T-helper 1 cell treated with Interleukin-12 subunit alpha and Interleukin-12 subunit beta and Interleukin-4 antibody, amounts not matched to agents 30 μg/mL and 1 μg/mL, for 36 hours (primary cell): ENCODE results near the gene LRRC74A.

ENCODE experiments used
- H3K27ac Mint-ChIP-seq: one replicate; pipeline ENCODE4 v1.8.0; 2021; ENCODE audit warnings: mild to moderate bottlenecking, mixed read lengths
- H3K27me3 Mint-ChIP-seq: one replicate; pipeline ENCODE4 v1.8.0; 2021; ENCODE audit warnings: low read depth, mixed read lengths
- H3K36me3 Mint-ChIP-seq: one replicate; pipeline ENCODE4 v1.8.0; 2021; ENCODE audit warnings: low read depth, mixed read lengths
- H3K4me1 Mint-ChIP-seq: one replicate; pipeline ENCODE4 v1.8.0; 2021; ENCODE audit warnings: low read depth, mixed read lengths
- H3K4me3 Mint-ChIP-seq: one replicate; pipeline ENCODE4 v1.8.0; 2021; ENCODE audit warnings: mild to moderate bottlenecking, moderate library complexity, mixed read lengths
- H3K9me3 Mint-ChIP-seq: one replicate; pipeline ENCODE4 v1.8.0; 2021; ENCODE audit warnings: mixed read lengths

LRRC74A gene

GRCh38 chr14:76786601-76787000 lies 39.6 kb upstream of the LRRC74A start:
- H3K27me3 Mint-ChIP-seq, result no peaks in the 10 kb centered on the region
- no peak overlapping the region for H3K27ac Mint-ChIP-seq
- peaks cover 27% of the 10 kb centered on the region for H3K4me1 Mint-ChIP-seq
- H3K9me3 Mint-ChIP-seq, result no peaks in the 10 kb centered on the region
- no peak overlapping the region for H3K4me3 Mint-ChIP-seq
- H3K36me3 Mint-ChIP-seq, result peaks cover 20% of the 10 kb centered on the region

GRCh38 chr14:76792422-76792821 lies 33.8 kb upstream of the LRRC74A start:
- H3K36me3 Mint-ChIP-seq, result peaks cover 24% of the 10 kb centered on the region
- no peaks in the 10 kb centered on the region for H3K4me1 Mint-ChIP-seq
- no peak overlapping the region for H3K4me3 Mint-ChIP-seq
- H3K27ac Mint-ChIP-seq, result no peak overlapping the region
- H3K27me3 Mint-ChIP-seq, result no peaks in the 10 kb centered on the region
- H3K9me3 Mint-ChIP-seq, result no peaks in the 10 kb centered on the region

DNA sequence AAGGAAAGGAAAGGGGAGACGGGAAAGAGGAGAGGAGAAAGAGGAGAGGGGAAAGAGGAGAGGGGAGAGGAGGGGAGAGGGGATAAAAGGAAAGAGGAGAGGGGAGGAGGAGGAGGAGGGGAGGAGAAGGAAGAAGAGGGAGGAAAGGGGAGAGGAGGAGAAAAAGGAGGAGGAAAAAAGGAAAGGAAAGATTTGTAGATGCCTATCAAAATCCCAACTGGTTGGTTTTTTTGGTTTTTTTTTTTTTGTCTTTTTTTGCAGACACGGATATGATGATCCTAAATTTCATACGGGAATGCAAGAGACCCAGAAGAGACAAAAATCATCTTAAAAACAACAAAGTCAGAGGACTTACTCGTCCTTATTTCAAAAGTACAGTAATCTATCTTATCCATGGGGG lies 32.9 kb upstream of the LRRC74A start:
- H3K36me3 Mint-ChIP-seq, result peaks cover 23% of the 10 kb centered on the region
- no peaks in the 10 kb centered on the region for H3K9me3 Mint-ChIP-seq
- H3K27ac Mint-ChIP-seq, result no peak overlapping the region
- no peaks in the 10 kb centered on the region for H3K4me1 Mint-ChIP-seq
- H3K27me3 Mint-ChIP-seq, result no peaks in the 10 kb centered on the region
- H3K4me3 Mint-ChIP-seq, result no peak overlapping the region

DNA sequence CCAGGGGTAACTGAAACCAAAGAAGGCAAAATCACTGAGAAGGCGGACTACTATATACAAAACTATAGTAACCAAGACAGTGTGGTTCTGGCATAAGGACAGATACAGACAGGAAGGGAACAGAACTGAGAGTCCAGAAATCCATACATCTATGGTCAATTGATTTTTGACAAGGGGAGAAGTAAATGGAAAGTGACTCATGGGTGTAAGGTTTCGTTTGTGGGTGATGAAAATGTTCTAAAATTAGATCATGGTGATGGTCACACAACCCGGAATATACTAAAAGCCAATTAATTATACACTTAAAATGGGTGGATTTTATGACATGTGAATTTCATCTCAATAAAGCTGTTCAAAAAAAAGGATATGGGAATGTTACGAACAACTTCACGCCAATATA lies 32.3 kb upstream of the LRRC74A start:
- no peak overlapping the region for H3K4me3 Mint-ChIP-seq

DNA sequence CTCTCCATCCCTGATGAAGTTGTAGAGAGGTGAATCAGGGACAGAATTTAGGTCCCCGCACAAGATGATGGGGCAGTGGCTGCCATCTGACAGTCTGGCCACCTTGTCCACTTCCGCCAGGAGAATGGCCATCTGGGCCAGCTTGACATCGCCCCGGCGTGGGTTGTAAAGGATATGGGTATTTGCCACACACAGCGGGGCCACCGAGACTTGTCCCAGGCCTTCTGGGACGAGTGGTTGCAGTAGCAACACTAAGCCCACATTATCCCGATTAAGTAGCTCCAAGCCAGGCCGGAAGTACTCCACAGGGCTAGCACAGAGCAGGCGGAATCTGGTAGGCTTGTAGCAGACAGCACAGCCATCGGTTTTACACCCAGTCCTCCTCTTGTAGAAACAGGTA lies 19.8 kb upstream of the LRRC74A start:
- H3K36me3 Mint-ChIP-seq, result peaks cover 27% of the 10 kb centered on the region

More for the DNA sequence above, 32.3 kb upstream of the LRRC74A start:
- H3K27ac Mint-ChIP-seq, result no peak overlapping the region
- H3K4me1 Mint-ChIP-seq, result no peaks in the 10 kb centered on the region
- H3K36me3 Mint-ChIP-seq, result peaks cover 19% of the 10 kb centered on the region
- H3K27me3 Mint-ChIP-seq, result no peaks in the 10 kb centered on the region
- no peaks in the 10 kb centered on the region for H3K9me3 Mint-ChIP-seq

DNA sequence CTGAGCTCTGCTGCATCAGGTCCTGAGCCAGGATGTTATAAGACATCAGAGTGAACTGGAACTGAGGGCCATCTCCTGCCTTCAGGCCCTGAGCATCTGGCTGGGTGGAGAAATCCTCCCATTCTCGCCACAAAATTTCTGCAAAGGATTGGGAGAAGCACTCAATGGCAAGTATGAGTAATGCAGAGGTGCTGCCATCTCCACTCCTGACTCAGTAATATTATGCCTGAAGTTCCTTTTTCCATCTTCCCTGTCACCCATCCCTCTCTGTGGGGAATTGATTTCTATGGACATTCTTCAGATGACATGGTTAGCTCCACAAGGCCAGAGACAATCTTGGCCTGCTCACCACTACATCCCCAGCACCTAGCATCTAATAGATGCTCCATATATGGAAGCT lies 18.2 kb upstream of the LRRC74A start:
- Mint-ChIP-seq H3K4me1 (peaks cover 18% of the 10 kb centered on the region), H3K9me3 (no peaks in the 10 kb centered on the region), H3K4me3 (no peak overlapping the region), H3K36me3 (peaks cover 21% of the 10 kb centered on the region), H3K27me3 (no peaks in the 10 kb centered on the region), H3K27ac (no peak overlapping the region)

More for the DNA sequence above, 19.8 kb upstream of the LRRC74A start:
- Mint-ChIP-seq H3K4me1 (peaks cover 13% of the 10 kb centered on the region), H3K4me3 (no peak overlapping the region), H3K27ac (no peak overlapping the region), H3K27me3 (no peaks in the 10 kb centered on the region), H3K9me3 (no peaks in the 10 kb centered on the region)

GRCh38 chr14:76808990-76809389 lies 17.2 kb upstream of the LRRC74A start:
- no peak overlapping the region for H3K27ac Mint-ChIP-seq
- H3K9me3 Mint-ChIP-seq, result no peaks in the 10 kb centered on the region
- peaks cover 18% of the 10 kb centered on the region for H3K4me1 Mint-ChIP-seq
- H3K4me3 Mint-ChIP-seq, result no peak overlapping the region
- H3K36me3 Mint-ChIP-seq, result peaks cover 13% of the 10 kb centered on the region
- H3K27me3 Mint-ChIP-seq, result no peaks in the 10 kb centered on the region

GRCh38 chr14:76810525-76810924 lies 15.7 kb upstream of the LRRC74A start:
- Mint-ChIP-seq H3K36me3 (peaks cover 10% of the 10 kb centered on the region), H3K27me3 (no peaks in the 10 kb centered on the region), H3K9me3 (no peaks in the 10 kb centered on the region), H3K4me3 (peak overlapping the region; percentile 67), H3K27ac (no peak overlapping the region), H3K4me1 (peaks cover 18% of the 10 kb centered on the region)

DNA sequence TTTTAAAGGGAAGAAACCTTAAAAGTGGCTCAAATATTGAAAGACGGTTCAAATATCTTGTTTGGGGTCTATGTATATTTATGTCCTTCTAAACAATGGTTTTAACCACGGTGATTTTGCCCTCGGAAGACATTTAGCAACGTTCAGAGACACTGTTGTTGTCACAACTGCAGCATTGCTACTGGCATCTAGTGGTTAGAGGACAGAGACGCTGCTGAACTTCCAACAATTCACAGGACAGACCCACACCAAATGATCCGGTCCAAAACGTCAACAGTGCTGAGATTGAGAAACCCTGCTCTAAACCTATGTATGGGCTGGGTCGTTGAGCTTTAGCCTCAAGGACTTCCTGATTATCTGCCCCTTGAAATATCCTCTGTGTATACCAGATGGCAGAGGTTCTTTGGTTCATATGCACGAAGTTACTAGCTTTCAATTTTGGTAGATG lies 15.2 kb upstream of the LRRC74A start:
- peak overlapping the region; percentile 67 for H3K4me3 Mint-ChIP-seq

GRCh38 chr14:76811561-76811960 lies 14.6 kb upstream of the LRRC74A start:
- Mint-ChIP-seq H3K36me3 (peaks cover 10% of the 10 kb centered on the region), H3K27ac (peak overlapping the region; percentile 89), H3K4me1 (peaks cover 18% of the 10 kb centered on the region), H3K9me3 (no peaks in the 10 kb centered on the region), H3K4me3 (peak overlapping the region; percentile 92), H3K27me3 (no peaks in the 10 kb centered on the region)

More for the DNA sequence above, 15.2 kb upstream of the LRRC74A start:
- Mint-ChIP-seq H3K27ac (peak overlapping the region; percentile 36), H3K4me1 (peaks cover 18% of the 10 kb centered on the region), H3K9me3 (no peaks in the 10 kb centered on the region), H3K36me3 (peaks cover 10% of the 10 kb centered on the region), H3K27me3 (no peaks in the 10 kb centered on the region)

- Mint-ChIP-seq H3K4me1 (peaks cover 18% of the 10 kb centered on the region), H3K9me3 (no peaks in the 10 kb centered on the region), H3K4me3 (peak overlapping the region; percentile 92), H3K36me3 (peaks cover 7% of the 10 kb centered on the region), H3K27ac (peak overlapping the region; percentile 89), H3K27me3 (no peaks in the 10 kb centered on the region)
Observed at GRCh38 chr14:76812093-76812421, 14.2 kb upstream of the LRRC74A start.

DNA sequence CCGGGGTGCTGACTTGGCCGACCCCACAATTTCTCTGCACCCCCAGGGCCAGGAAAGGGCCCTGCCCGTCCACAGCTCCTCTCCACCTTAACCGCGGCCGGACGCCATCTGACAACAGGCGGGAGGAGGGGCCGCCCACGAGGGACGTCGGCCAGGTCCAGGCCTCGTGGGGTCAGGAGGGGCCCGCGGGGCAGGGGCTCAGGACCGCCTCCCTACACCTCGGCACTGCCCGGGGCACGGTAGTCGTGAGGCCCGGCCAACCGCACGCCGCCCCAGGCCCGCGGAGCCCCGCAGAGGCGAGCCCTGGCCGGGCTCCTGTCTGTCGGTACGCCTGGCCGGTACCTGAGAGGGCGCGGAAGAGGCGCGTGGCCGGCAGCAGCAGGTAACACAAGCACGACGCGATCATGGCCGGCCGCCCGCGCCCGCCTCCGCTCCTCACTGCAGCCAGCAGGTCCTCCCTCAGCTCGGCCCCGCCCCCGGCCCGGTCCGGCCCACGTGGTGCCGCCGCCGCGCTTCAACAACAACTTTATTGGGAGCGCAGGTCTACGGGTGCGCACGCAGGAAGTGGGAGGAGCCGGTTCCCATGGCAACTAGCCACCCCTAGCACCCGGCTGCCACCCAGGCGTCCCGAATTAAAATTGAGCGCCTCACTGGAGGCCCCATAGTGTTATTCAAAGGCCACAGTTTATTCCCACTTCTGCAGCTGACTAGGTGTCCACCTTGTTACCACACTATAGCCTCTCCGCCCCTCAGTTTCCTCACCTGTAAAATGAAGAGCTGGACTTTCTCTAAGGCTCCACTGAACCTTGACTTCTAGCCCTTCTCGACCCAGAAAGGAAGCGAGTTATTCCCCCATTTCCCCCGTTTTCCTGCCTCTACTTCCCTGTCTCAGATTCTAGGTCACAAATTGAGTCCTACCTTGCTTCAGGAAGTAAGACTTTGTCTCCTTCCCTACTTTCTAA lies 13.5 kb upstream of the LRRC74A start, which contains the start of gene ANGEL1:
ANGEL1 (minus strand) TSS at position 461 of the 962 bp plus-strand sequence; CDS start at position 406, 55 bp downstream.
- H3K36me3 Mint-ChIP-seq, result peaks cover 2% of the 10 kb centered on the region

DNA sequence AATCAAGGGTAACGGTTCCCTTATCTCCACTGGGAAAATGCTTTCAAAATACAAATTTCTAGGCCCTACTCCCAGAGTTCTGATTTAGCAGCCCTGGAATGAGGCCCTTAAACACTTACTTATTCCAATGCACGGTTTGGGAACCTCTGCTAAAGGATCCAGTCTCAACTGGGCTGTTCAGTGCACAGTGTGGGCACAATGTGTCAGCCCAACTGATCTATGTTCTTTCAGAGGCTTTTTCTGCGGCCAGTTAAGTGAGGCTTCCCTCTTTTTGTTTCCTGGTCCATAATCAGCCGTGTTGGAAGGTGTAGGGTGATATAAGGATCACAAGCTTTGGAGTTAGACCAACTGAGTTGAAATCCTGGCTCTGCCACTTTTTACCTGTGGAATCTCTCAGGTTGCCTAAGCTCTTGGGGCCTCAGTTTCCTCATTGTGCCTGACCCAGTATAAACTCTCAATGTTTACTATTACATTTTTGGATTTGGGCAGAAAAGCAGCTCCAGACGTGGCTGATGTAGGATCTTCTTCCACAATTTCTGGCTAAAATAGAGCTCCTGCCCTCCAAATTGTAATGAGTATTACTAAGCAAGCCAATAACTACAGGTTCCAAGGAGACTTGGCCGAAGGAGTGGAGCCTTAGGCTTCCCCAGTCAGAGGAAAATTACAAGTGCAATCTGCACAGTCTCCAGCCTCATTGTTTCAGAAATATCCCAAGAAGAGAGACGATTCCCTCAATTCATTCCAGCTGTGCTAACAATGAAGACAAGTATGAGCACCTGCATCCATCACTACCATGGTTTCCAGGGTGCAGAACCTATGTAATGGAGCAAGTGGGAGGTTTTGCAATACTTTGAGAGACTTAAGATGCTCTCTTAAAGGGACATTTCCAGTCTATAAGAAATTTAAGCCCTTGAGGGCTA lies 11.2 kb upstream of the LRRC74A start:
- Mint-ChIP-seq H3K27me3 (no peaks in the 10 kb centered on the region), H3K4me1 (peaks cover 18% of the 10 kb centered on the region), H3K27ac (no peak overlapping the region), H3K36me3 (peaks cover 2% of the 10 kb centered on the region), H3K4me3 (no peak overlapping the region), H3K9me3 (no peaks in the 10 kb centered on the region)

More for the DNA sequence above, 13.5 kb upstream of the LRRC74A start, which contains the start of gene ANGEL1:
- Mint-ChIP-seq H3K4me3 (peak within 1 kb of the TSS; percentile 92), H3K4me1 (peaks cover 18% of the 10 kb centered on the region), H3K27ac (peak within 1 kb of the TSS; percentile 89), H3K9me3 (no peaks in the 10 kb centered on the region), H3K27me3 (no peaks in the 10 kb centered on the region)

GRCh38 chr14:76820700-76821099 lies 5.5 kb upstream of the LRRC74A start:
- Mint-ChIP-seq H3K36me3 (no peaks in the 10 kb centered on the region), H3K4me1 (no peaks in the 10 kb centered on the region), H3K27ac (no peak overlapping the region), H3K9me3 (no peaks in the 10 kb centered on the region), H3K4me3 (no peak overlapping the region), H3K27me3 (peaks cover 23% of the 10 kb centered on the region)
